PC-9 (cell line): ENCODE data around the gene DUOXA1.

Experiments used
- CTCF ChIP-seq: fragments of 200-600 bp; sonication (generic); conservative IDR thresholded peaks from 2 replicates; pipeline ENCODE4 v1.6.1; 2017; ENCODE audit warnings: mixed run types, antibody characterized with exemption, mild to moderate bottlenecking, moderate library complexity
- EZH2 ChIP-seq: fragments of 200-600 bp; sonication (generic); IDR thresholded peaks from 2 replicates; pipeline ENCODE4 v1.8.0; 2017; ENCODE audit warnings: antibody characterized with exemption, low read depth

DNA sequence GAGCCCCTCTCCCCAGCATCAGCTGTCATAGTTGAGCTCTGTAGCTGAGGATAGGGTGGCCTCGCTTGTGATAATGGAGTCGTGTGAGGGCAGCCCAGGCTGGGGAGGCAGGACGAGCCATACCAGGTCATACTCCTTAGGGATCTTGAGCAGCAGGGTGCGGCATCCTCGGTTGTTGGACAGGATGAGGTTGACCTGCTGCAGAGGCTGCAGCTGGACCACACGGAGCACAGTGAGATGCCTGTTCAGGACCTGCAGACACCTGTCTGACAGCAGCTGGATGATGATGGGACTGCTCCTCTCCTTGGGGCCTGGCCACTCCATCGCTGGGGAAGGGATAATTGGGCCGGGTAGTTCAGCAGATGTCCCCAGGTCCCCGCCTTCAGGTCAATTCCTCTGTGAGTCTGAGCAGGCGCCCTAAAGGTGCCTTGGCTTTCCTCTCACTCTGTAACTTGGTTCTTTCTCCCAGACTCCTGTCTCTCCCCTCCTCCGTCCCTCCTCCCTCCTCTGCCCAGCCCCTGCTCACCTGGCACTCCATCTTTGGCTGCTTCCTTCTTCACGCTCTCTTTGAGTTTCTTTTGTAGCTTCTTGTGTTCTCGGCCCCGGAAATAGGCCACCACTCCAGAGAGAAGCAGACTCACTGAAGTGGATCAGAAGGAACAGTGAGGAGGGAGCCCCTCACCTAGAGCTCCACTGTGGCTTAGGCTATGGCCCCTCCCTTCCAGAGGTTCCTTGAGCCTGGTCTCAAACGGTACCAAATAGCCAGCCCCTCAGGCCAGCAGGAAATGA is 23.5 kb downstream of the DUOXA1 start:
- TF ChIP-seq EZH2 (no peak), CTCF (no peak)
